ENCODE data around the gene MAP4K4.

Gene MAP4K4

DNA sequence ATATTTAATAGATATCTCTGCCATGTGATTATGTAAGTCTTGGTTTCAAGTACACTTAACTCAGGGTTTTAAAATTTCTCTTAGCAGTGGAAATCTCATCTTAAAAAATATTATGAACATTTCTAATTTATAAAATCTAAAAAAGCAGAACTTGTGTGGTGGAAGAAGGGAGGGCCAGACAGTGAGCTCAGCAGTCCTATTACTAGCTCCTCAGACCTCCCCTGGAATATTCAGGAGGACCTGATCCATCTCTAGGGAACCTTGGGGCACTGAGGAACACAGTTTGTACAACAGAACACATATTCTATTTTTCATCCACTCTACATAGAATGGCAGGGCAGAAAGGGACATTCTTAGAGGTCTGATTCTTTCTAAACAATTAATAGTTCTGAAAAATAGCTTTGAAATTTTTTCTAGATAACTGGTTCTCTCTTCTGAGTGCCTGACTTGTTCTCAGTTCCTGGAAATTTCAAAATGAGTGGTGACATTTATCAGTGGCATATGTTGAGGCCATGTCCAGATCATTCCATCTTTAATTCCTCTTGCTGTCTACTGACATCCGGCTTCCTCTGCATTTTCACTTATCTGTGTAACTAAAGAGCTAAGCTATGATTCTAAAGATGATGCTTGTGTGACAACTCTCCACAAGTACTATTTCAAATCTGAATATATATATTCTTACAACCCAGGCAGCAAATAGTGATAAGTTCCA is 8.2 kb upstream of the MAP4K4 start:
- in situ Hi-C loops (cut with HindIII; ENCODE audit: low pct_ligation_motif_present, low pct_unique_long_range_greater_than_20kb, low sequenced_read_pairs): no loop called here
- no peak for DNase-seq

GRCh38 chr2:101690547-101691152 is 6.9 kb upstream of the MAP4K4 start:
- in situ Hi-C loops (cut with HindIII; ENCODE audit: low pct_ligation_motif_present, low pct_unique_long_range_greater_than_20kb, low sequenced_read_pairs): no loop called here
- no peak for DNase-seq

DNA sequence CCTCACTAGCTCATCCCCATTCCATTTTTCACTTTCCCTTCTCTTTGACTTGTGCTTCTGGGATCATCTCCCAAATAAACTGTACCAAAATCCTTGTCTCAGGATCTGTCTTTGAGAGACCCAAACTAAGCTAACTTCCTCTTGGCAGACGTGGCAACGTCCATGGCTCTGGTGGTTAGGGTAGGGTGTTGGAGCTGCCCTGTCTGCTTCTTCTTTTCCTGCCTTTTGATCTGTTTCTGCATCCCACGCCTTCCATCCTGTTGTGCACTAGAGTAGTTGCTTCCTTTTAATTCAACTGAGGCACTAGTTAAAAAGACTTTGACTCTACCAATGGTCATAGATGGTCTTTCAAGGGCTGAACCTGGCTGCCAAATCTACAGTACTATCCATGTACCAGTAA is 5.5 kb upstream of the MAP4K4 start:
- no peak for DNase-seq
- in situ Hi-C loops (cut with HindIII; ENCODE audit: low pct_ligation_motif_present, low pct_unique_long_range_greater_than_20kb, low sequenced_read_pairs): no loop called here

DNA sequence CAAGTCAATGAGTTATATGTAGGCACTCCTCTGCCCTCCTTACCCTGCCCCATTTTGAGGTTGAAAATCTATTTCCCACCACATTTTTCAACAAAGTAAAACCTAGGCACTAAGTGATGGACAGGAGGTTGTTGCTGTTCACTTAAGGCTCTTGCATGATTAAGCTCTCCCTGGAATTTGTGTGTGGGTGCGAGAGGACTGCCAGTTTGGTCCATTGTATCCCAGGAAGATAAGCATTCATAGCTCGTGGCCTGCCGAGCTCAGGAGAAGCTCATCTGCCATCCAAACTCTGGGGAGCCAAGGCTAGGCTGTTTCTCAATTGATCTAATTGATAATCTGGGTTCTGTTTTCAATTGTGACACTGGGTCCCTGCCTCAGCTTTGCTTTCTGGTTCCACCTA is 4.7 kb upstream of the MAP4K4 start:
- in situ Hi-C loops (cut with HindIII; ENCODE audit: low pct_ligation_motif_present, low pct_unique_long_range_greater_than_20kb, low sequenced_read_pairs): no loop called here
- DNase-seq: no peak

GRCh38 chr2:101693991-101694588 is 3.4 kb upstream of the MAP4K4 start:
- in situ Hi-C loops (cut with HindIII; ENCODE audit: low pct_ligation_motif_present, low pct_unique_long_range_greater_than_20kb, low sequenced_read_pairs): no loop called here

DNA sequence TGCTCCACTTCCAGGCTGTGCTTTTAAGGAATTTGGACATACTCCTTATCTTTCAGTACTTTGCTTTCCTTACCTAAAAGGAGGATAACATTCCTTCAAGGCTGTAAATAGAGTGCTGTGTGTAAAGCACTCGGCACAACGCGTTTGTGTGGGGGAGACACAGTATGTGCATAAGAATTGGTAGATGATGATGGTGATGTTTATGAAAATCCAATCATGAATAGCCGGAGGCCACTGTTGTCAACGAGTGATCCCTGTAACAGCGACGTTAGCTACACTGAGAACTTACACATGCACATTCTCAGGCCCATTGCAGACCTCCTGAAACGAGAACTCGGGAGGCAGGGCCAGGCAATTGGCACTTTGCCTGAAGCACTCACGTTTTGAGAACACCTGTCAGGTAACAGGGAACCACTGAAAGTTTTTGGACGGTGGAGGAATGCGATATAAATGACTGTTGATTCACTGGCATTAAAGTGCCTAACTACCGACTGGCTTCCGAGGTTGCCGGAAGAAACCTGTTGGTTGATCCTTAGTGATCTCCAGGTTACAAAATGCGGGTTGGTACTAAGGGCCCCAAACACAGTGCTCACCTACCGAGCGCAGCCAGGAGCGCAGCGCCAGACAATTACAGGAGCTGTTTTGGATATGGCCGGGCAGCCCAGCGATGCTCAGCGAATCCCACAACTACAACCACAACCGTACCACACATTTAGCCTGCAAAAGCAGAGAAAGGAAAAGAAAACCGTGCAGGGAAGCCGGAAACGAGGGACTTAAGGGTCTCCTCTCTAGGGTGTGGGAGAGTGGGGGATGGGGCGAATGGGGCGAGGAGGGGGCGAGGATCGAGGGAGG is 1.0 kb upstream of the MAP4K4 start:
- no peak for DNase-seq
- in situ Hi-C loops (cut with HindIII; ENCODE audit: low pct_ligation_motif_present, low pct_unique_long_range_greater_than_20kb, low sequenced_read_pairs): no loop called here

More at GRCh38 chr2:101693991-101694588, 3.4 kb upstream of the MAP4K4 start:
- no peak for DNase-seq

DNA sequence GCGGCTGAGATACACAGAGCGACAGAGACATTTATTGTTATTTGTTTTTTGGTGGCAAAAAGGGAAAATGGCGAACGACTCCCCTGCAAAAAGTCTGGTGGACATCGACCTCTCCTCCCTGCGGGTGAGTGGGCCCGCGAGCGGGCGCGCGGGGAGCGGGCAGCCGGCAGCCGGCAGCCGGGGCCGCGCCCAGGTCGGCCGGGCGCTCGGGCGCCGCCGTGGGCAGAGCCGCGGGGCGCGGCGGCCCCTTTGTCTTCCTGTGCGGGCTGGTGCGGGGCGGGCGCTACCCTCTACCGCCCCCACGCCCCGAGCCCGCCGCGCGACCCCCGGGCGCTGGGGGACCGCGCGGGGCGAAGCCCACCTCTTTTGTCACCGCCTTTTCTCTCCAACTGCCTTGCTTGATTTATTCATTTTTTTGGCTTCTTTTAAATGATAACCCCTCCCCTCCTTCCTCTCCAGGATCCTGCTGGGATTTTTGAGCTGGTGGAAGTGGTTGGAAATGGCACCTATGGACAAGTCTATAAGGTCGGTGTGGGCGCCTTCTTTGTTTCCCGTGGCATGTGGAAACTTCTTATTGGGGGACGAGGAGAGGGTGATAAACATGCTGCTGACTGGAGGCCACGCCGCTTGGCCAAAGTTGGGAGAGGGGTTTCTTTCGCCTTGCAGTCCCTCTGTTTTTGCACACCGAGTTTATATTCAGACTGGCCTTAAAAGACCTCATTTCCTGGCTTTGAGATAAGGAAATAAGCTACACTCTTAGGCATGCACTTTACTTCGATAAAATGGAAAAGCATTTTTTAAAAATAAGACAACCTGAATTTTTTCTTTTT is 722 bp downstream of the MAP4K4 start:
- in situ Hi-C loops (cut with HindIII; ENCODE audit: low pct_ligation_motif_present, low pct_unique_long_range_greater_than_20kb, low sequenced_read_pairs): no loop called here
- peak; percentile 44 for DNase-seq

DNA sequence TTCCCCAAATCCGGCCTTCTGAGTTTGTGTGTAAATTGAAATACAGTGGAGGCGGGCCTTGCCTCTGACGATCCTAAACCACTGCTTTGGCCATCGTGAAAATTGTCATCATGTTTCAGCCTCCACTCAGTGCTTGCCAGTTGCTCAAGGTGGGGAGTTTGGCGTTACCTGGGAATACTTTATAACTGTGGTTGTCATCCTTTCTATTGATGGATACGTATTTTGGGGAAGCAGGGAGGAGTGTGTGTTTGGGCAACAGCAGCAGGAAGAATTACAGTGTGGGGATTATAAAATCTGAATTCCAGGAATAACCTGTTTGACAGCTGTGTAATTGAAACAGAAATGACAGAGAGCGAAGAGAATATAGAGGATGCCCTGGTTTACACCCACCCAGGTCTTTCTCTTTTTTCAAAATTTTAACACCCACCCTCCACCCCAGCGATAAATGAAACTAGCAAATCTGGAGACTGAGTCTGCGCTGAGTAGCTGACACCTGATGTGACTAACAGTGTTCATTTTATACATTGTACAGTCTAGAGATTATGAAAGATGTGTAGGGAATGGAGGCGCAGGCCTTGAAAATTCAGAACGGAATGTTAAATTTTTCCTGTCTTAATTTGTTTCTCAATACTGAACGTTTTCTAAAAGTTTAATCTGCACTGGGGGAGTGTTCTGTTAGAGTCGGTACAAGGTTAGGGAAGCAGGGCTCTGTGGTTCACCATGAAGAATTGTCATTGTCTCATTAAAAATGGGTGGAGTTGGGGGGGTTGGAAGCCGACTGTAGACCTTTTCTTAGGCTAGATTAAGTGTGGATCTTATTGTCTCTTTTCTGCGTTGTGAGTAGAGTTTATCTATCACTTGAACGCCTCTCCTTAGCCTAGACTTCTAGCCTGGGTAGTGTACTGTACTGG is 1.6 kb downstream of the MAP4K4 start:
- peak; percentile 10 for DNase-seq

GRCh38 chr2:101699755-101700461 is 2.4 kb downstream of the MAP4K4 start:
- DNase-seq: no peak
- in situ Hi-C loops (cut with HindIII; ENCODE audit: low pct_ligation_motif_present, low pct_unique_long_range_greater_than_20kb, low sequenced_read_pairs): no loop called here

More for the DNA sequence above, 1.6 kb downstream of the MAP4K4 start:
- in situ Hi-C loops (cut with HindIII; ENCODE audit: low pct_ligation_motif_present, low pct_unique_long_range_greater_than_20kb, low sequenced_read_pairs): no loop called here

DNA sequence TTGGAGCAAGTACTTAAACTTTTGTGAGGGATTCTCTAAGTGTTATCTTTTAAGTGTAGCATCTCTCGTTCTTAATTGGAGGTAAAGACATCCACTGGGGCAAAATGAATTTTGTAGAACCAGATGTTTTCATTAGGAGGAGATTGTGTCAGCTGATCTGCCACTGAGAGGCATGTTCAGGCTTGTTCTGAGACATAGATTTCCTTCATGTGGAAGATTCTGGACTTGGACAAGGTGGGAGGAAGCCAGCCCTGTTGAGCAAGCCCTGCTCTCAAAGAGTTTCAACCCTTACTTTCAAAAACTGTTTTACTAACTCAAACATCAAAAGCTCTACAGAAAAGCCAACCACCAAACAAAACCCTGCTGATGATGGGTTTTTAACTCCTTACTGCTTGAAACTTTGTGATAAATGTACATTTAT is 6.5 kb downstream of the MAP4K4 start:
- in situ Hi-C loops (cut with HindIII; ENCODE audit: low pct_ligation_motif_present, low pct_unique_long_range_greater_than_20kb, low sequenced_read_pairs): no loop called here
- no peak for DNase-seq

GRCh38 chr2:101704816-101705578 is 7.5 kb downstream of the MAP4K4 start:
- DNase-seq: no peak
- in situ Hi-C loops (cut with HindIII; ENCODE audit: low pct_ligation_motif_present, low pct_unique_long_range_greater_than_20kb, low sequenced_read_pairs): no loop called here

DNA sequence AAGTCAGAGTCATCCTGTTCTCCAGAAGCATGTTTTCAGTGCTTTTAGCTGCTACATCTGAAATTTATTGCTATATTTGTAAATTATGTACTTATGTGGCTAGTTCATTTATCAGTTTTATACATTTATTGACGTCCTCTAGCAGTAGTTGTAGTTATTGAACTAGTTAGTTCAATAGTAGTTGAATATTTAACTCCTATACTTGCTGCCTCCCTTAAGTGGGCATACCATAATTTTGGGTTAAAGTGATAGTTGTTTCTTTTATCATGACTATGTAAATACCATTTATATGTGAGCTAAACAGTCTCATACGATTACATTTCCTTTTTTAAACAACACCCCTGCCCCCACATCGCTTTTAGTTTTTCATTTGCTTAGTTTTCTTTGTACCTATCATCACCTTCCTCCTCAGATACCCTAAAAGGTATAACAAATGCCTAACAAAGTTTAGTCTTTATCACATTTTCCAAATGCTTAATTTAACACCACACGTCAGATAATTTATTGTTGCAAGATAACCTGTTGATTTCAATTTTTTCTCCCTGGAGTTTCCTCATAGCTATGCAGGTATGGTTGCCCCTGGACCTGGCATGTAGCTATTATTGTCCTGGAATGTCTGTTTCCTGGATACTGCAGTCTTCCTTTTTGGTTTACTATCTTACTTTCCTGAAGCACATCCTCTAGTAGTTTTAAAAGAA is 8.8 kb downstream of the MAP4K4 start:
- in situ Hi-C loops (cut with HindIII; ENCODE audit: low pct_ligation_motif_present, low pct_unique_long_range_greater_than_20kb, low sequenced_read_pairs): no loop called here

GRCh38 chr2:101706819-101707177 is 9.3 kb downstream of the MAP4K4 start:
- DNase-seq: no peak
- in situ Hi-C loops (cut with HindIII; ENCODE audit: low pct_ligation_motif_present, low pct_unique_long_range_greater_than_20kb, low sequenced_read_pairs): no loop called here

More for the DNA sequence above, 8.8 kb downstream of the MAP4K4 start:
- no peak for DNase-seq

DNA sequence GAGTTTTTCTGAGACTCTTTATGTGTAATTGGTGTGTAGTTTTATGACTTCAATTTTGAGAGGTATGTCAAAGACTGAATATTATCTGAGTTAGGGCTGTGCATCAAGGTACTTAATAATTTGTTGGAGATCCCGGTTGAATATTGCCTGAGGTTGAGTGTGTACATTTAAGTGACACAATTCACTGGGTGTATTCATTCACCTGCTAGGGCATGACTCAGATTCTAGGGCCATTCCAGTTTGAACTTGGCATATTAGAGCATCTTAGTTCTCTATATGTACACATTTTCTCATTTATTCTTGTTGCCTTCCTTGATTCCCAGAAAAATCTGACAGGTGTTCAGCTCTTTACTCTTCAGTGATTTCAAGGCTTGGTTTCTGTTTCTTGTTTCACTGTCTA is 12.5 kb downstream of the MAP4K4 start:
- in situ Hi-C loops (cut with HindIII; ENCODE audit: low pct_ligation_motif_present, low pct_unique_long_range_greater_than_20kb, low sequenced_read_pairs): no loop called here
- DNase-seq: no peak

DNA sequence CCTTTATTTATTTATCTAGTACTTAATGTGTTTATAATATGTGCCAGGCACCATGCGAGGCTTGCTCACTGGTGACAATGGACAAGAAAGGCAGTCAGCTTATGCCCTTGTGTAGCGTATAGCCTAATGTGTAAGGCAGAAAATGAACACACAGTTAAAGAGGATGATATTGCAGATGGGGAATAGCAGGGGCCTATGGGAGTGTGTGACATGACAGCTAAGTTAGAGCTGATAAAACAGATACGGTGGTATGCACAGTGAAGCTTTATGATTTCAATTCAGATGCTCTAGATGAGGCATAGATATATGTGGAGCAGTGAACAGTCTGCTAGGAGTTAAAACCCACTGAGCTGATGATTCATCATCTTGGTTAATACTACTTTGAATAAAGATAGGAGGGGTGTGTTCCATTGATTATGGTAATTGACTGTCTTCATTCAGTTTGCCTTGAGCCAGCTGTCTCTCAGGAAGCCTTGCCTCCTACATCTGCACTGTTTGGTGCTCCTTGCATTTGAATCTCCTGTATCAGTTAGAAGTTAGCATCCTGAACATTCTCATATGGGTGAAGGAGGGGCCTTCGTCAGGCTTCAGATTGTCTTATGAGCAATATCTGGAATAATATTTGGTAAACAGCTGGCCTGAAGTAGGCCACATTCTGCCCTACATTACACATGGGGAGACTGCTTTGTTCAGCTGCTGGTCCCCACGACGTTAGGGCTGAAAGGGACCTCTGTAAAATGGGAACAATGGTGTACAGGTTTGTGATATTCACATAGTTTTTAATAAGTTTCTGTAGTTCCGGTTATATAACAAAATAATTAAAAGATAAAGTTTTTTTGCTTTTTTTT is 13.2 kb downstream of the MAP4K4 start:
- in situ Hi-C loops (cut with HindIII; ENCODE audit: low pct_ligation_motif_present, low pct_unique_long_range_greater_than_20kb, low sequenced_read_pairs): no loop called here
- no peak for DNase-seq

Data from ACHN (cell line).